GM21825 (cell line): ENCODE results near the gene CEACAM8.
"Not testable (repeated sequence)": the region's sequence is repeated elsewhere in the genome, so short reads cannot be mapped to it uniquely, and the experiment has no call there.

ENCODE experiments used
- ATAC-seq: cut with Tn5 transposase; IDR thresholded peaks from one replicate; pipeline ENCODE4 v1.9.1; 2021; ENCODE audit warnings: mild to moderate bottlenecking, moderate library complexity; ENCODE audit not compliant: unreplicated experiment

CEACAM8 gene

DNA sequence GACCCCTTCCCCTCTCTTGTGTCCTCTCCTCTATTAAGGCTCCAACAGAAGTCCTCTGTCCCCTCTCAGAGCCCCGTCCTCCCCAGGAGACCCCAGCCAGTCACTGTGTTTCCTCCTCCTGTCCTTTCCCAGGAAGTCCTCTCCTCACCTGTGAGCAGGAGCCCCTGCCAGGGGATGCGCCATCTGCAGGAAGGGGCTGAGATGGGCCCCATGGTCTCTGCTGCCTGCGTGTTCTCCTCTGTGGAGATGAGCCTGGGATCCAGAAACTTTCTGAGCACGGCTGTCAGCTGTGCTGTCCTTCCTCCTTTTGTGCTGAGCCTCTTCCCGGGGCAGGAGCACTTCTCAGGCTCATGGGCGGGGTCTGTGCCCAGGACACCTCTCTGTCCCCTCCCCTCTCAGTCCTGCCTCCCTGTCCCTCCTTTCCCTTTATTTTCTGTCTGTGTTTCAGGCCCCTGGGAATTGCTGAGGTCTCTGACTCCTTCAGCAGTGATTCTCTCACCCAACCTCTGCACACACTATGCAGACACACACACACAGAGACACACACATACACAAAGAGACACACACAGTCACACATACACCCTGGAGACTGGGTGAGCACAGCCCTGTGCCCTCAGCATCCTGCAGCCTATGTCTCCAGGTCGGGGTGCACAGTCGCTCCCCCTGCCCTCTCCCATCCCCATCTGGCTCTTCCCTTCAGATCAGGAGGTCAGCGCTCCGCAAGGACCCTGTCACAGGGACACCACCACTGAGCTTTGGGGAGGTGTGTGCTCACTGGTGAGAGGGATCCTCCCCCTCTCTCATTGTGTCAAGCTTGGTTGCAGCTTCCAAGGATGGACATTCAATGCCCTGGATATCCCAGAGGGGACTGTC lies at the start of gene CEACAM8:
Gene CEACAM8, minus strand, starts transcription at position 308 of the 873 bp plus-strand sequence. Its CDS starts 96 bp downstream, at position 212.
- no peak for ATAC-seq

DNA sequence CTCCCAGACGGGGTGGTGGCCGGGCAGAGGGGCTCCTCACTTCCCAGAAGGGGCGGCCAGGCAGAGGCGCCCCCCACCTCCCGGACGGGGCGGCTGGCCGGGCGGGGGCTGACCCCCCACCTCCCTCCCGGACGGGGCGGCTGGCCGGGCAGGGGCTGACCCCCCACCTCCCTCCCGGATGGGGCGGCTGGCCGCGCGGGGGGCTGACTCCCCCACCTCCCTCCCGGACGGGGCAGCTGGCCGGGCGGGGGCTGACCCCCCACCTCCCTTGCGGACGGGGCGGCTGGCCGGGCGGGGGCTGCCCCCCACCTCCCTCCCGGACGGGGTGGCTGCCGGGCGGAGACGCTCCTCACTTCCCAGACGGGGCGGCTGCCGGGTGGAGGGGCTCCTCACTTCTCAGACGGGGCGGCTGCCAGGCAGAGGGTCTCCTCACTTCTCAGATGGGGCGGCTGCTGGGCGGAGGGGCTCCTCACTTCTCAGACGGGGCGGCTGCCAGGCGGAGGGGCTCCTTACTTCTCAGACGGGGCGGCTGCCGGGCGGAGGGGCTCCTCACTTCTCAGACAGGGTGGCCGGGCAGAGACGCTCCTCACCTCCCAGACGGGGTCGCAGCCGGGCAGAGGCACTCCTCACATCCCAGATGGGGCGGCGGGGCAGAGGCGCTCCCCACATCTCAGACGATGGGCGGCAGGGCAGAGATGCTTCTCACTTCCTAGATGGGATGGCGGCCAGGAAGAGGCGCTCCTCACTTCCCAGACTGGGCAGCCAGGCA lies 44.8 kb upstream of the CEACAM8 start:
- not testable (repeated sequence) for ATAC-seq

GRCh38 chr19:42635233-42635539 lies 40.5 kb upstream of the CEACAM8 start:
- no peak for ATAC-seq

- ATAC-seq: no peak
These were observed 39.9 kb upstream of the CEACAM8 start for GRCh38 chr19:42634409-42635232.

DNA sequence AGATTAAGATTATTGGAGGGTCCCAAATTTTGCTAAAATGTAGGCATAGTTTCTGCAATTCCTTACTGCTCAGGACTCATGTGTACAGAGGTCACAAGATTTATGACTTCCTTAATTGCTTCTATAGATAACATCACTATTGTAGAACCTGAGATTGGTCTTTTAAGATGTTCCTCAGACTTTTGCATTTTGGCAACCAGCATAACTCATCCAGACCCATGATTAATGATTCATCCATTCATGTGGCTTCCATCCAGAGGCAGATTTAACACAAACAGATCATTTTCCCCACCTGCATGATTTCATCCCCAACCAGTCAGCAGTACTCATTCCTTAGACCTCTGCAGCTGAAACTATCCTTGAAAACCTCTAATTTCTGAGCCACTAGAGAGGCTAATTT lies 34.5 kb upstream of the CEACAM8 start:
- no peak for ATAC-seq

DNA sequence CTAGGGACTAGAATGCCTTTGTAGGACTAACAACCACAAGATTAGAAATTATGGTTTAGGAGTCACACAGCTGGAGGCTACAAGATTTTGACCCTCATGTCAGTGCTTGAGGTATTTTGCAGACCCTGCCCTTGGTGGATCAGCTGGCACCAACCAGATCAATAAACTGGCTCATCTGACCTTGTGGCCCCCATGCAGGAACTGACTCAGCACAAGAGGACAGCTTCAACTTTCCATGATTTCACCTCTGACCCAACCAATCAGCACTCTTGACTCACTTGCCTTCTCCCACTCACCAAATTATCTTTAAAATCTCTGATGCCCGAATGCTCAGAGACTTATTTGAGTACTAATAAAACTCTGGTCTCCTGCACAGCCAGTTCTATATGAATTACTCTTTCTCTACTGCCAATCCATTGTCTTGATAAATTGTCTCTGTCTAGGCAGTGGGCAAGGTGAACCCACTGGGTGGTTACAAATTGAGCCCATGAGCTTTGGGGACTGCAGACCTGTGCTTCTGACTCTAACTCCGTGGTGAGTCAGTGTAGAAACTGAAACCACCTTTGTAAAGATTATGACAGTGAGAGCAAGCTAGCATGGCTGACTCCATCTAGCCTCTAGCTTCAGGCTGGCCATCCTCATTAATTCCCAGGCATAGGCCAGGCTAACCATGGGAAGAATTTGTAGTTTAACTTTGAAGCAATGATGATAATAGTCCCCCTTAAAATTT lies 33.9 kb upstream of the CEACAM8 start:
- no peak for ATAC-seq

GRCh38 chr19:42627916-42628315 lies 33.2 kb upstream of the CEACAM8 start:
- no peak for ATAC-seq

- no peak for ATAC-seq
These were observed 31.5 kb upstream of the CEACAM8 start for GRCh38 chr19:42626181-42626580.

DNA sequence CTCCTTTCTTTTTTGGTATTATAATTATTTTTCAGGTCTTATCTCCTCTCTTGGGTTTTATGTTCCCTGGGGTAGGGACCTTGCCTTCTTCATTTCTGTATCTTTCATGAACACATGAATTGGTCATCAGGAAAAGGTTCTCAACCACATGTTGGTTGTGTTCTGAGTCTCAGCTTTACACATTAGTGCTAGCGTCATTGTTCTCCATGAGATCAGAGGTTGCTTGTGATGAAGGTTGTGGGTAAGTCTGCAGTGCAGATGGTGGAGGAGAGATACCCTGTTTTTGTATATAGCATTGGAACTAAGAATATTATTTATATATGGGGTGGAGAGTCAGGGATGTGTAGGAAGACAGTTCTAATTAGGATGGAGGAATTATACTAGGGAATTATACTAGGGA lies 24.5 kb upstream of the CEACAM8 start:
- ATAC-seq: no peak

DNA sequence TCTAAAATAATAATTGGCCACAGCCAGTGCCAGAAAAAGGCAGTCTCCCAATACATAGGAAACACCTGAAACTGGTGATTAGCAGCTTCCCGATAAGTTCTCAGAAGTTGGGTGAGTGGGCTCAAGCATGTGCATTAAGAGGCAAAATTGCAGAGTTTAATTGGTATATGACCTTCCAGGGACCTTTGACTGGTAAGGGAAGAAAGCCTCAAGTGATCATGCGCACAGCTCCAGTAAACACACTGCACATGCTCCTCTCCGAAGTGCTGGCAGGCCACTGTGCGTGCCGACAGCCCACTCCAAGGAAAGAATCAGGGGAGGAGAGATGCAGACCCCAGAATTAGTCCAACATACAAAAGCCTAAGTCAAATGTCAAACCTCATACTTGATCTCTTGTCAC lies 18.9 kb upstream of the CEACAM8 start:
- no peak for ATAC-seq

DNA sequence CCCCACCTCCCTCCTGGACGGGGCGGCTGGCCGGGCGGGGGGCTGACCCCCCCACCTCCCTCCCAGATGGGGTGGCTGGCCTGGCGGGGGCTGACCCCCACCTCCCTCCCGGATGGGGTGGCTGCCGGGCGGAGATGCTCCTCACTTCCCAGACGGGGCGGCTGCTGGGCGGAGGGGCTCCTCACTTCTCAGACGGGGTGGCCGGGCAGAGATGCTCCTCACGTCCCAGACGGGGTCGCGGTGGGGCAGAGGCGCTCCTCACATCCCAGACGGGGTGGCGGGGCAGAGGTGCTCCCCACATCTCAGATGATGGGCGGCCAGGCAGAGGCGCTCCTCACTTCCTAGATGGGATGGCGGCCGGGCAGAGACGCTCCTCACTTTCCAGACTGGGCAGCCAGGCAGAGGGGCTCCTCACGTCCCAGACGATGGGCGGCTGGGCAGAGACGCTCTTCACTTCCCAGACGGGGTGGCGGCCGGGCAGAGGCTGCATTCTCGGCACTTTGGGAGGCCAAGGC lies 15.7 kb upstream of the CEACAM8 start:
- not testable (repeated sequence) for ATAC-seq

GRCh38 chr19:42606660-42607351 lies 12.1 kb upstream of the CEACAM8 start:
- ATAC-seq: no peak

DNA sequence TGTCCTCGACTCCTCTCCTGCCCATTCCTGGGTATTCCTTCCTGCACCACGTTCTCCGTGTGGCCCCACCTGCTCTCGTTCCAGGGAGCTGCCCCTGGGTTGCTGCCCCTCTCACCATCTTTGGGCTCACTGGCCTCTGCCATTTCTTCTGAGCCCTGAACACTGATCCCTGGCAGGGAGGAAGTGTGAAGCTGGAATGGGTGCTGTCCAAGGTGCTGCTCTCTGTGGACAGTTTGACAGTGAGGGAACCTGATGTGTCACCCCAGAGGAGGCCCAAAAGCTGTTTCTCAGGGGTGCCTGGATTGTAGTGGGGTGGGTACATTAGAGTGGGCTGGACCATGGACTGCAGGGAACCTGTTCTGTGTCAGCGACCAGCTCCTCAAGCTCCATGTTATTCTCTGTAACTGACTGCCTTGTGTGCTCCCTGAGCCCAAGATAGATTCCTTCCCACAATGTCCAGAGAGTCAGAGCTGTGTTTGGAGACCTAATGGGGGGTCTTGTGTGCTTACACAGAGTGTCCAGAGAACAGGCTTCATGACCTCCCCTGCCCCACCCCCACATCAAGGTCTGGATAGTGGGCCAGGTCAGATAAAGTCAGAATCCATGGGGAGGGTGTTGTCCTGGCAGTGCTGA lies 7.2 kb upstream of the CEACAM8 start:
- ATAC-seq: no peak

GRCh38 chr19:42596391-42597072 lies 1.8 kb upstream of the CEACAM8 start:
- ATAC-seq: no peak

DNA sequence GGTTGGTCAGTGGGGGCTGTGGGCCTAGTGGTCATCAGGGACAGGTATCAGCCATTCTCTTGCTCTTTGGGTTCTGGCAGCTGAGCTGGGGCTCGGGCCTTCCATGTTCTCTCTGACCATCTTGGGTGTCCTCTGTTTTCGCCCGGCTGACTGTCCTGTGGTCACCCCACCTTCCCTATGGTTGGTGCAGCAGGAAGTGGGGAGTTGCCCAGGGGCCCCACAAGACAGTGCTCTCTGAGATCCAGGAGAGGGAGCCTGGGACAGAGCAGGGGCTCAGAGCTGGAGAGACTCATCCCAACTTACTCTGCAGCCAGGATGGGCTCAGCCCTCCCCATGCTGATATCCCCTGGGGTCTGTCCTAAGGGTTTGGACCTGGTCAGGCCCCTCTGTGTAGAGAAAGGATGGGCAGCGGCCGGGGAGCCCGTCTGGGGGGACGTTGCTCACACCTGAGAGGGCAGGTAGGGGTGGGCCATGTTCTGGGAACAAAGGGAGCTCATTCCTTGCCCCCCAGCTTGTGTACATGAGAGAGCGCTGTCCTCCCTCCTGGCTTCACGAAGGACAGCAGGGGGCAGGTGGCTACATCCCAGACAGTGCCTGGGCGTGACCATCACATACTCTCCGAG lies 937 bp upstream of the CEACAM8 start:
- no peak for ATAC-seq

- no peak for ATAC-seq
These were observed 4.9 kb downstream of the CEACAM8 start for GRCh38 chr19:42589792-42590191.

GRCh38 chr19:42584466-42584865 lies 10.3 kb downstream of the CEACAM8 start:
- no peak for ATAC-seq

- ATAC-seq: no peak
These were observed 17.7 kb downstream of the CEACAM8 start for GRCh38 chr19:42577016-42577415.
